Measurements from ENCODE around the gene BNC2. TPM values are rescaled to one million over a fixed set of nuclear protein-coding genes. Genes with fewer than 3 reads are reported as not detected.

Gene BNC2
- total RNA-seq, 2 experiments from 2014 or later, result not detected

DNA sequence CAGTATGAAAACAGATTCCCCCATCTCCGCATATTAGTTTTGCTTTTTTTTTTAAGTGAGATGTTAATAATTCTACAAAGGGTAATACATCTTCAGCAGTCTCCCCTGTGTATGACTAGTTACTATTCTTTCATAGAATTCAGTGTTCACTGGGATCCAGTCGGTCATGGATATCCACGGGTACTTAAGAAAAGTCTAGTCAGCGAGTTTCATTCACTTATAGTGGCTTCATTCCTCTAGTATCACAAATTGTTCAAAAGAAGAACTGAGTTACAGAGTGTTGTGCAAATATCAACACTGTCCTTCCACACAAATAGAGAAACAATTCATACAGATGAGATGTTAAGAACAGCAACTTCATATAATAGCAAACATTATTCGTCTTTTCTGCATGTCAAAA is 35.7 kb downstream of the BNC2 start:
- Mint-ChIP-seq H3K9me3 (peaks cover 11% of the 10 kb centered on the region), H3K27ac (no peak overlapping the region), H3K36me3 (ENCODE audit: low read depth) (no peaks in the 10 kb centered on the region), H3K4me1 (ENCODE audit: low read depth) (no peaks in the 10 kb centered on the region), H3K27me3 (no peaks in the 10 kb centered on the region), H3K4me3 (no peak overlapping the region)
- ChIA-PET CTCF (no interaction called here), POLR2A (no interaction called here)
- Histone ChIP-seq H3K27ac (ENCODE audit: low read depth in 1 of 2, low read length in 2 of 2) (no peak overlapping the region), H3K27me3 (ENCODE audit: control insufficient read depth in 1 of 2, insufficient read depth in 2 of 2, low read length in 2 of 2) (no peaks in the 10 kb centered on the region), H3K36me3 (ENCODE audit: insufficient read depth, low read length) (no peaks in the 10 kb centered on the region), H3K4me1 (ENCODE audit: insufficient read depth, low read length) (no peaks in the 10 kb centered on the region), H3K4me3 (ENCODE audit: low read length) (no peak overlapping the region), H3K9me3 (ENCODE audit: control insufficient read depth in 1 of 2, insufficient read depth in 1 of 2, low read length in 2 of 2) (peaks cover 0 to 10% of the 10 kb centered on the region in 2 experiments)
- DNase-seq (no peak), ATAC-seq (ENCODE audit: poor library complexity) (no peak)
- no peak for TF ChIP-seq CTCF (IDR thresholded peaks at IDR 0.05)
- intact Hi-C loops (cut with DNase I, micrococcal nuclease), result no loop called here

DNA sequence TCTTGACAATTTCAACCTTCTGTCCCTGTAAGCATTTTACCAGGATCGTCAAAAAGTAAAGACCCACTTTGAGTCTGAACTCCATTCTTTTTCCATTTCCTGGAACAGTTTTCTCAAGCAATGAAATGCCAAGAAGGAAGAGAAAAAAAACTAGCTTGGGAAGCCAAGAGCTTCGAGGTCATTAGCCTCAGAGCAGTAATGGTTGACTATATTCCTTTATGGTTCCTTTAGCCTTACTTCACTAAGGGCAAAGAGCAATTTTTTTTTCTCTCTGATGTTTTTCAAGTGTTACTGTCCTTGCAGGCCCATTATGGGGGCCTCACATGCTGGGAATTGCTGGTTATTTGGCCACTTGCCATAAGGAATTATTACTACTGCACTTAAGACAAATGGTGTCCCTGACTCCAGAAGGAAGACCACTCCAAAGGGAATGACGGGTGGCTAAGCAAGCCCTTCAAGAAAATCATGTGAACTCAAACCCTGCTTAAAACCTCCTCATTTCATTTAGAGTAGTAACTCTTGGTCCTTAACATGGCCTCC is 37.1 kb downstream of the BNC2 start:
- Mint-ChIP-seq H3K27me3 (peaks cover 9% of the 10 kb centered on the region), H3K4me3 (no peak overlapping the region), H3K36me3 (ENCODE audit: low read depth) (no peaks in the 10 kb centered on the region), H3K4me1 (ENCODE audit: low read depth) (no peaks in the 10 kb centered on the region), H3K27ac (no peak overlapping the region), H3K9me3 (peaks cover 5% of the 10 kb centered on the region)
- POLR2A ChIA-PET, result no interaction called here
- no peak overlapping the region for H3K4me3 ChIP-seq (ENCODE audit: low read length)
- CTCF ChIA-PET, result no interaction called here
- no peak for TF ChIP-seq CTCF (IDR thresholded peaks at IDR 0.05)
- DNase-seq (no peak), ATAC-seq (ENCODE audit: poor library complexity) (no peak)
- no peaks in the 10 kb centered on the region for H3K36me3 ChIP-seq (ENCODE audit: insufficient read depth, low read length)
- no peak overlapping the region for H3K27ac ChIP-seq (ENCODE audit: low read depth in 1 of 2, low read length in 2 of 2)
- H3K4me1 ChIP-seq (ENCODE audit: insufficient read depth, low read length), result no peaks in the 10 kb centered on the region
- intact Hi-C loops (cut with DNase I, micrococcal nuclease), result no loop called here
- H3K9me3 ChIP-seq (ENCODE audit: control insufficient read depth in 1 of 2, insufficient read depth in 1 of 2, low read length in 2 of 2), result peaks cover 0 to 14% of the 10 kb centered on the region in 2 experiments
- no peaks in the 10 kb centered on the region for H3K27me3 ChIP-seq (ENCODE audit: control insufficient read depth in 1 of 2, insufficient read depth in 2 of 2, low read length in 2 of 2)

DNA sequence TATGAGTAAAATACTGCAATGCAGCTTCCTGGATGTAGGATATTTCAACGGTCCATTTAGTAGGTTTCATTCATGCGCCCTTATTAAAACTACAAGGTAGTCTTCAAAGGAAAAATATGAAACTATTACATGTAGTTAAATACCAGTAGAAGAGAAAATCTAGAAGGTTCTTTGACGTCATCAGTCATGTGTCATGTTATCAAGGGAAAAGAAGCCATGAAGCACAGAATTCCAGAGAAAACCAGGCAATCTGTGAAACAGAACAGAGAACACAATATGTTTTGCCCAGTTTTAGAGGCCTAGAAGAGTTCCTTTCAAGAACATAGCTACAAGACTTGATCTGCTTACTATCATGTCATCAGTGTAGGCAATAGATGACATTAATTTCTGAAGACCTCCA is 38.4 kb downstream of the BNC2 start:
- H3K36me3 Mint-ChIP-seq (ENCODE audit: low read depth), result no peaks in the 10 kb centered on the region
- POLR2A ChIA-PET, result no interaction called here

More for the DNA sequence above, 38.4 kb downstream of the BNC2 start:
- Histone ChIP-seq H3K4me3 (ENCODE audit: low read length) (no peak overlapping the region), H3K36me3 (ENCODE audit: insufficient read depth, low read length) (no peaks in the 10 kb centered on the region), H3K27me3 (ENCODE audit: control insufficient read depth in 1 of 2, insufficient read depth in 2 of 2, low read length in 2 of 2) (no peaks in the 10 kb centered on the region), H3K27ac (ENCODE audit: low read depth in 1 of 2, low read length in 2 of 2) (no peak overlapping the region), H3K4me1 (ENCODE audit: insufficient read depth, low read length) (no peaks in the 10 kb centered on the region), H3K9me3 (ENCODE audit: control insufficient read depth in 1 of 2, insufficient read depth in 1 of 2, low read length in 2 of 2) (peaks cover 0 to 11% of the 10 kb centered on the region in 2 experiments)
- ATAC-seq (ENCODE audit: poor library complexity) (no peak), DNase-seq (no peak)
- no peak for TF ChIP-seq CTCF (IDR thresholded peaks at IDR 0.05)
- Mint-ChIP-seq H3K9me3 (peaks cover 5% of the 10 kb centered on the region), H3K27me3 (peaks cover 21% of the 10 kb centered on the region), H3K27ac (no peak overlapping the region), H3K4me1 (ENCODE audit: low read depth) (no peaks in the 10 kb centered on the region), H3K4me3 (no peak overlapping the region)
- intact Hi-C loops (cut with DNase I, micrococcal nuclease), result no loop called here
- CTCF ChIA-PET, result no interaction called here
